Activated B cell treated with CpG ODN at 0.5 μM for 24 hours (primary cell): ENCODE measurements around the gene MICAL3. TPM values are rescaled to one million over a fixed set of nuclear protein-coding genes. Genes with fewer than 3 reads are reported as not detected.
"Not testable (repeated sequence)": the region's sequence is repeated elsewhere in the genome, so short reads cannot be mapped to it uniquely, and the experiment has no call there.

Experiments used
- ATAC-seq: fragments of 200-7000 bp; cut with Tn5 transposase; one replicate; pipeline ENCODE4 v1.10.0; 2021; ENCODE audit warnings: low read depth, mild to moderate bottlenecking, moderate library complexity
- CTCF ChIA-PET: fragments of 350-600 bp; sonication (Branson Sonifier 250); formaldehyde crosslinking; loops from one replicate; lab custom pipeline; 2021; ENCODE audit warnings: antibody characterized with exemption; lab: Charles Lee
- POLR2A ChIA-PET: fragments of 350-600 bp; sonication (Branson Sonifier 250); formaldehyde crosslinking; loops from one replicate; lab custom pipeline; 2021; ENCODE audit warnings: antibody characterized with exemption; lab: Charles Lee
- DNase-seq: peaks from one replicate; pipeline ENCODE4 v3.0.0; 2022
- H3K27ac Mint-ChIP-seq: one replicate; pipeline ENCODE4 v1.8.0; 2020; ENCODE audit warnings: mixed read lengths
- H3K27me3 Mint-ChIP-seq: one replicate; pipeline ENCODE4 v1.8.0; 2021; ENCODE audit warnings: mixed read lengths
- H3K36me3 Mint-ChIP-seq: one replicate; pipeline ENCODE4 v1.8.0; 2021; ENCODE audit warnings: low read depth, mixed read lengths
- H3K4me1 Mint-ChIP-seq: one replicate; pipeline ENCODE4 v1.8.0; 2021; ENCODE audit warnings: mixed read lengths
- H3K4me3 Mint-ChIP-seq: one replicate; pipeline ENCODE4 v1.8.0; 2020; ENCODE audit warnings: mild to moderate bottlenecking, mixed read lengths
- H3K9me3 Mint-ChIP-seq: one replicate; pipeline ENCODE4 v1.8.0; 2020; ENCODE audit warnings: mixed read lengths
- intact Hi-C: fragments of 100-400 bp; cut with micrococcal nuclease; formaldehyde crosslinking; loops from one replicate; pipeline ENCODE4 v1.15.1; 2024
- total RNA-seq: library from RNA; stranded (reverse); gene quantifications from 2 replicates; pipeline ENCODE4 v1.2.3, GENCODE V29; 2022
- TF ChIP-seq, protein P1 (sequence below): fragments of 200-600 bp; IDR thresholded peaks from one replicate; pipeline ENCODE4 v1.8.0; 2022; ENCODE audit warnings: antibody characterized with exemption, mild to moderate bottlenecking

Gene MICAL3
- total RNA-seq, 1 donor from 2014 or later: 257 TPM

DNA sequence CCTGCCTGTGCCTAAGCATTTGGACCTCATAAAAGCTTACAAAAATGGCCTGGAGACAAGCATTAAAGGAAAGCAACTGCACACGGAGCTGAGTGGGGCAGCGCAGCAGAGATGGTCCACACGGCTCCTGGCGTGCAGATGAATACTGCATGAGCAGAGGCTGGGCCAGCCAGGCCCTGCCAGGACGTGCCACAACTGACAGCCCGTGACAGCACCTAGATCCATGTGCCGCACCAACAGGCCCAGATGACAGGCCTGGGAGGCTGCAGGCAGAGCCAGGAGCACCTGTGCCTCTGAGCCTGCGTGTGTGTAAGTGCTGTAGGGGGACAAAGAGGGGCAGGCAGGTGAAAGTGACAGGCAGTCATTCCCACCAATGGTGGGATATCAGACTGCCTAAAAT is 33.4 kb downstream of the MICAL3 start:
- Mint-ChIP-seq H3K9me3 (no peaks in the 10 kb centered on the region), H3K27ac (no peak overlapping the region), H3K4me3 (peak overlapping the region; percentile 25), H3K27me3 (no peaks in the 10 kb centered on the region), H3K36me3 (peaks cover 32% of the 10 kb centered on the region), H3K4me1 (peaks cover 98% of the 10 kb centered on the region)
- no peak for ATAC-seq
- TF ChIP-seq, protein P1, sequence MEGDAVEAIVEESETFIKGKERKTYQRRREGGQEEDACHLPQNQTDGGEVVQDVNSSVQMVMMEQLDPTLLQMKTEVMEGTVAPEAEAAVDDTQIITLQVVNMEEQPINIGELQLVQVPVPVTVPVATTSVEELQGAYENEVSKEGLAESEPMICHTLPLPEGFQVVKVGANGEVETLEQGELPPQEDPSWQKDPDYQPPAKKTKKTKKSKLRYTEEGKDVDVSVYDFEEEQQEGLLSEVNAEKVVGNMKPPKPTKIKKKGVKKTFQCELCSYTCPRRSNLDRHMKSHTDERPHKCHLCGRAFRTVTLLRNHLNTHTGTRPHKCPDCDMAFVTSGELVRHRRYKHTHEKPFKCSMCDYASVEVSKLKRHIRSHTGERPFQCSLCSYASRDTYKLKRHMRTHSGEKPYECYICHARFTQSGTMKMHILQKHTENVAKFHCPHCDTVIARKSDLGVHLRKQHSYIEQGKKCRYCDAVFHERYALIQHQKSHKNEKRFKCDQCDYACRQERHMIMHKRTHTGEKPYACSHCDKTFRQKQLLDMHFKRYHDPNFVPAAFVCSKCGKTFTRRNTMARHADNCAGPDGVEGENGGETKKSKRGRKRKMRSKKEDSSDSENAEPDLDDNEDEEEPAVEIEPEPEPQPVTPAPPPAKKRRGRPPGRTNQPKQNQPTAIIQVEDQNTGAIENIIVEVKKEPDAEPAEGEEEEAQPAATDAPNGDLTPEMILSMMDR: no peak
- ChIA-PET POLR2A (no interaction called here), CTCF (interaction anchor here (1.2 kb wide), 1 partner anchor 85 kb away, joined by 3 read pairs; no protein-coding TSS in a partner anchor)
- intact Hi-C loops: no loop called here
- DNase-seq: no peak

DNA sequence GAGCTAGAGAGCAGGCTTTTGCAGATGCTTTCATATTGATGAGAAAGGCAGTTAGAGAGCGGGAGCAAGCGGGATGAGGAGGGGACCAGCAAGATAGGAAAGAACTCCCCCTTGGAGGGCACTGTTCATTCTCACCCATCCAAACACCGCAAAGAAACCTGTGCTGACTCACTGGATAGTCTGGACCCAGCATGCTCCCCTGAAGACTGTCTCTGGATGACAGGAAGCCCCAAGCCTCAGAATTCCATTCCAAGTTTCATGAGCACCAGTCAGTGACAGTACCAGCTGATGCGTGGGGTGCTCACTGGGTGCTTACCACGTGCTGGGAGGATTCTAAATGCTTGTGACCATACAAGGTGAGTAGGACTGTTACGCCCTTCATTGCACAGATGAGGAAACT is 34.2 kb downstream of the MICAL3 start:
- peaks cover 99% of the 10 kb centered on the region for H3K4me1 Mint-ChIP-seq
- intact Hi-C loops: no loop called here
- DNase-seq: no peak
- CTCF ChIA-PET: interaction anchor here (1.2 kb wide), 1 partner anchor 86 kb away, joined by 3 read pairs; no protein-coding TSS in a partner anchor
- POLR2A ChIA-PET: no interaction called here
- no peaks in the 10 kb centered on the region for H3K27me3 Mint-ChIP-seq
- no peak overlapping the region for H3K4me3 Mint-ChIP-seq
- TF ChIP-seq, protein P1: no peak
- no peak for ATAC-seq
- H3K36me3 Mint-ChIP-seq: peaks cover 38% of the 10 kb centered on the region
- no peaks in the 10 kb centered on the region for H3K9me3 Mint-ChIP-seq
- H3K27ac Mint-ChIP-seq: no peak overlapping the region

DNA sequence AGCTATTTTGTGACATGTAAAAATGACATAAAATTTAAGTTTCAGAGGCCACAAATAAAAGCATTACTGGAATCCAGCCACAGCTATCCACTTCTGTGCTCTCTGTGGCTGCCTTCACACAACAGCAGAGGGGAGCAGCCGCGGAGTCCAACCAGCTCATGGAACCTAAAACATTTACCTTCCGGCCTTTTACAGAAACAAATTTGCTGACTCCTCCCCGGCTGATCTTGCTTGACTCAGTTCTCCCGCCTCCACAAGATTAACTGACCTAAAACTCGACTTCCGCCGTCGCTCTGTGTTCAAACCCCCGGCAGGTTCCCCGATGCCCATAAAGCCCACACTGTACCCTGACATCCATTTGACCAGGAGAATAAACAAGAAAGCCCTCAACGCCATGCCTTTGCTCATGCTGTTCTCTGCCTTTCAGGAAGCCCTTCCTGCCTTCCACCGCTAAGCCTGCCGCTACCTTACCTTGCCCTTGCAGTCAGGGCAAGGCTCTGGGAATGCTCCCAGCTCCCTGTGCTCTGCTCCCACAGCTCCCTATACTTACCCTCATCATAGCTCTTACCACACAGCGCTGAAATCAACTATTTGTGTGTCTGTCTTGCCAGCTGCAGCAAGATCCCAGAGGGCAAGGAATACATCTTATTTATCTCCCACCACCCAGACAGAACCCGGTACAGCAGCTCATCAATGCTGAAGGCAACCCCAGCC is 35.4 kb downstream of the MICAL3 start:
- Mint-ChIP-seq H3K27ac (peak overlapping the region; percentile 77), H3K36me3 (peaks cover 41% of the 10 kb centered on the region), H3K4me1 (peaks cover 97% of the 10 kb centered on the region), H3K9me3 (no peaks in the 10 kb centered on the region), H3K27me3 (no peaks in the 10 kb centered on the region), H3K4me3 (peak overlapping the region; percentile 42)
- ChIA-PET CTCF (interaction anchor here (0.7 kb wide), 1 partner anchor 10 kb away, joined by 3 read pairs; no protein-coding TSS in a partner anchor), POLR2A (no interaction called here)
- DNase-seq (no peak), ATAC-seq (no peak)
- TF ChIP-seq, protein P1: no peak
- intact Hi-C loops: no loop called here

DNA sequence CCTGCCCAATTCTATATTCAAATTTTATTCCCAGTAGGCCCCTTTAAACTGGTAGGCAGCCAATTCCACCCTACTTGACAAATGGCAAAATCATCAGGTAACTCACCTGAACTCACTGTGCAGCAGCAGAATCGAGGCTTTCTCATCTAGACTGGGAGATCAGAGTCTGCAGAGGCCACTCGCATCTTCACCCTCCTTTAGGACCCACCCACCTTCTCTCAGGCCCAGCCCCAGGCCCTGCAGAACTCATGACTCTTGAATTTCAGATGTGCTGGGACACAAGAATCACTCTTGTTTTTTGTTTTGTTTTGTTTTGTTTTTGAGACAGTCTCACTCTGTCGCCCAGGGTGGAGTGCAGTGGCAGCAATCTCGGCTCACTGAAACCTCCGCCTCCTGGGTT is 38.8 kb downstream of the MICAL3 start:
- Mint-ChIP-seq H3K4me1 (peaks cover 93% of the 10 kb centered on the region), H3K9me3 (no peaks in the 10 kb centered on the region), H3K36me3 (peaks cover 40% of the 10 kb centered on the region), H3K27ac (peak overlapping the region; percentile 80), H3K27me3 (no peaks in the 10 kb centered on the region), H3K4me3 (no peak overlapping the region)
- TF ChIP-seq, protein P1: no peak
- intact Hi-C loops: no loop called here
- DNase-seq: no peak
- ChIA-PET POLR2A (interaction anchor here (1.7 kb wide), 1 partner anchor 11 kb away, joined by 6 read pairs; no protein-coding TSS in a partner anchor), CTCF (no interaction called here)
- ATAC-seq: peak; percentile 29

DNA sequence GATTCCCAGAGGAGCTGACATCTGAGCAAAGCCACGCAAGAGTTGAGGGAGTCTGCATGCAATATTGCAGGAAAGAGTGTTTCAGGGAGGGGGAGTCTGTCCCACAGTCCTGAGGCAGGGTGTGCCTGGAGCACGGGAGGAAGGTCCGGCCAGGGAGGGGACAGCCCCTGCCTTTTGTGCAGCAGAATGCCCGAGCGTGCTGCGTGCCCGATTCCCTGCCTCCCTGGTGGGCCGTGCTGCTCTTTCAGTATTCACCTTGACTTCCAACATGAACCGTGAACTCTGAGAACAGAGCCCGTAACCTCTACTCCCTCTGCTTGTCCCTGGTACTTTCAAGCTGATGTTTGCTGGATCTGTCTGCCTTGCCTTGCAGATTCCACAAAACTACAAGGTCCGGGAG is 39.3 kb downstream of the MICAL3 start:
- H3K27me3 Mint-ChIP-seq, CTCF ChIA-PET, intact Hi-C loops, ATAC-seq, H3K9me3 Mint-ChIP-seq, DNase-seq: not testable (repeated sequence)
- POLR2A ChIA-PET: interaction anchor here (1.7 kb wide), 1 partner anchor 11 kb away, joined by 6 read pairs; no protein-coding TSS in a partner anchor
- H3K4me3 Mint-ChIP-seq: peak overlapping the region; percentile 19
- peak overlapping the region; percentile 80 for H3K27ac Mint-ChIP-seq
- H3K36me3 Mint-ChIP-seq: peaks cover 40% of the 10 kb centered on the region
- peaks cover 93% of the 10 kb centered on the region for H3K4me1 Mint-ChIP-seq
